Stomach smooth muscle (tissue), 2 donors: Measurements from ENCODE around the gene PRSS33.

Experiments used
- H3K27ac ChIP-seq: one replicate; pipeline ENCODE4 v1.7.0; 2013; ENCODE audit warnings: mild to moderate bottlenecking, low read length, inconsistent platforms
- H3K27me3 ChIP-seq, 2 donors: one replicate each; pipeline ENCODE4 v1.7.0; 2013; ENCODE audit warnings: low read length in 2 of 2; ENCODE audit not compliant: insufficient read depth in 2 of 2, control insufficient read depth in 1 of 2
- H3K36me3 ChIP-seq, 2 donors: one replicate each; pipeline ENCODE4 v1.7.0; 2013; ENCODE audit warnings: low read length in 2 of 2; ENCODE audit not compliant: control insufficient read depth in 2 of 2, insufficient read depth in 2 of 2
- H3K4me1 ChIP-seq: one replicate; pipeline ENCODE4 v1.7.0; 2013; ENCODE audit warnings: low read length; ENCODE audit not compliant: control insufficient read depth, insufficient read depth
- H3K4me3 ChIP-seq, 2 donors: one replicate each; pipeline ENCODE4 v1.7.0; 2013; ENCODE audit warnings: low read length in 2 of 2
- H3K9ac ChIP-seq, 2 donors: one replicate each; pipeline ENCODE4 v1.7.0; 2013; ENCODE audit warnings: low read length in 2 of 2, mild to moderate bottlenecking in 1 of 2
- H3K9me3 ChIP-seq, 2 donors: one replicate each; pipeline ENCODE4 v1.7.0; 2013; ENCODE audit warnings: low read length in 2 of 2; ENCODE audit not compliant: control insufficient read depth in 2 of 2
- donor health status: healthy.
- donor health status: Pancreatic carcinoma.

The PRSS33 gene

GRCh38 chr16:2767891-2768290, 19.5 kb downstream of the PRSS33 start:
- H3K4me1 ChIP-seq, result peaks cover 20% of the 10 kb centered on the region
- no peaks in the 10 kb centered on the region for H3K27me3 ChIP-seq
- no peak overlapping the region for H3K9ac ChIP-seq
- no peak overlapping the region for H3K4me3 ChIP-seq
- peaks cover 87 to 92% of the 10 kb centered on the region in 2 donors for H3K36me3 ChIP-seq
- H3K9me3 ChIP-seq, result no peaks in the 10 kb centered on the region
- H3K27ac ChIP-seq, result no peak overlapping the region

DNA sequence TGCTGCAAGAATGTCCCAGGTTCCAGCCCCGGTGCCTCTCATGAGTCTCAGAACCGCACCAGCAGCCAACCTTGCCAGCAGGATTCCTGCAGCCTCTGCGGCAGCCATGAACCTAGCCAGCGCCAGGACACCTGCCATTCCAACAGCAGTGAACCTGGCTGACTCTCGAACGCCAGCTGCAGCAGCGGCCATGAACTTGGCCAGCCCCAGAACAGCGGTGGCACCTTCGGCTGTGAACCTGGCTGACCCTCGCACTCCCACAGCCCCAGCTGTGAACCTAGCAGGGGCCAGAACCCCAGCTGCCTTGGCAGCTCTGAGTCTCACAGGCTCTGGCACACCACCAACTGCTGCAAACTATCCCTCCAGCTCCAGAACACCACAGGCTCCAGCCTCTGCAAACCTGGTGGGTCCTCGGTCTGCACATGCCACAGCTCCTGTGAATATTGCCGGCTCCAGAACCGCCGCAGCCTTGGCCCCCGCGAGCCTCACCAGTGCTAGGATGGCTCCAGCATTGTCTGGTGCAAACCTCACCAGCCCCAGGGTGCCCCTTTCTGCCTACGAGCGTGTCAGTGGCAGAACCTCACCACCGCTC, 20.1 kb downstream of the PRSS33 start:
- Histone ChIP-seq H3K4me1 (peaks cover 19% of the 10 kb centered on the region), H3K9me3 (no peaks in the 10 kb centered on the region), H3K36me3 (peaks cover 91 to 94% of the 10 kb centered on the region in 2 donors), H3K27ac (no peak overlapping the region), H3K27me3 (no peaks in the 10 kb centered on the region), H3K4me3 (no peak overlapping the region), H3K9ac (no peak overlapping the region)

DNA sequence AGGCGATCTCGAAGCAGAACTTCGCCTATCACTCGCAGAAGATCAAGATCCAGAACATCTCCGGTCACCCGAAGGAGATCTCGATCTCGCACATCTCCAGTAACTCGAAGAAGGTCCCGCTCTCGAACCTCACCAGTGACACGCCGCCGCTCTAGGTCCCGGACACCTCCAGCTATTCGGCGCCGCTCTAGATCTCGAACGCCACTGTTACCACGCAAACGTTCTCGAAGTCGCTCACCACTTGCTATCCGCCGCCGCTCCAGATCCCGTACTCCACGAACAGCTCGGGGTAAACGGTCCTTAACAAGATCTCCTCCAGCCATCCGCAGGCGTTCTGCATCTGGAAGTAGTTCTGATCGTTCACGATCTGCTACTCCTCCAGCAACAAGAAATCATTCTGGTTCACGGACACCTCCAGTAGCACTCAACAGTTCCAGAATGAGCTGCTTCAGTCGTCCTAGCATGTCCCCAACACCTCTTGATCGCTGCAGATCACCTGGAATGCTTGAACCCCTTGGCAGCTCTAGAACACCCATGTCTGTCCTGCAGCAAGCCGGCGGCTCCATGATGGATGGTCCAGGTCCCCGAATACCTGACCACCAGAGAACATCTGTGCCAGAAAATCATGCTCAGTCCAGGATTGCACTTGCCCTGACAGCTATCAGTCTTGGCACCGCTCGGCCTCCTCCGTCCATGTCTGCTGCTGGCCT, 20.8 kb downstream of the PRSS33 start:
- Histone ChIP-seq H3K27ac (no peak overlapping the region), H3K36me3 (peaks cover 92 to 96% of the 10 kb centered on the region in 2 donors), H3K4me3 (no peak overlapping the region), H3K9me3 (no peaks in the 10 kb centered on the region), H3K4me1 (peaks cover 18% of the 10 kb centered on the region), H3K27me3 (no peaks in the 10 kb centered on the region), H3K9ac (no peak overlapping the region)

DNA sequence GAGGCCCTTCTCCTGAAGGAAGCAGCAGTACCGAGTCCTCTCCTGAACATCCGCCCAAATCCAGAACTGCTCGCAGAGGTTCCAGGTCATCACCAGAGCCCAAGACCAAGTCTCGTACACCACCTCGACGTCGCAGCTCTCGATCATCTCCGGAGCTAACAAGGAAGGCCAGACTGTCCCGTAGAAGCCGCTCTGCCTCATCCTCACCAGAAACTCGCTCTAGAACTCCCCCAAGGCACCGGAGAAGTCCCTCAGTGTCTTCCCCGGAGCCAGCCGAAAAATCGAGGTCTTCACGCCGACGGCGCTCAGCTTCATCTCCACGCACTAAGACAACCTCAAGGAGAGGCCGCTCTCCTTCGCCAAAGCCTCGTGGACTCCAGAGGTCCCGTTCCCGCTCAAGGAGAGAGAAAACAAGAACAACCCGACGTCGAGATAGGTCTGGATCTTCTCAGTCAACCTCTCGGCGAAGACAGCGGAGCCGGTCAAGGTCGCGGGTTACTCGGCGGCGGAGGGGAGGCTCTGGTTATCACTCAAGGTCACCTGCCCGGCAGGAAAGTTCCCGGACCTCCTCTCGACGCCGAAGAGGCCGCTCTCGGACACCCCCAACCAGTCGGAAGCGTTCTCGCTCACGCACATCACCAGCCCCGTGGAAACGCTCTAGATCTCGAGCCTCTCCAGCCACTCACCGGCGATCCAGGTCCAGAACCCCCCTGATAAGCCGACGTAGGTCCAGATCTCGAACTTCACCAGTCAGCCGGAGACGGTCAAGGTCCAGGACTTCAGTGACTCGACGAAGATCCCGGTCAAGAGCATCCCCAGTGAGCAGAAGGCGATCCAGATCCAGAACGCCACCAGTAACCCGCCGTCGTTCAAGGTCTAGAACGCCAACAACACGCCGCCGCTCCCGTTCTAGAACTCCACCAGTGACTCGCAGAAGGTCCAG, 21.6 kb downstream of the PRSS33 start:
- H3K36me3 ChIP-seq, result peaks cover 92 to 94% of the 10 kb centered on the region in 2 donors

GRCh38 chr16:2764718-2765117, 22.6 kb downstream of the PRSS33 start:
- no peak overlapping the region for H3K4me3 ChIP-seq
- H3K27ac ChIP-seq, result no peak overlapping the region
- H3K4me1 ChIP-seq, result peaks cover 9% of the 10 kb centered on the region
- peaks cover 90 to 93% of the 10 kb centered on the region in 2 donors for H3K36me3 ChIP-seq
- H3K9me3 ChIP-seq, result no peaks in the 10 kb centered on the region
- H3K27me3 ChIP-seq, result no peaks in the 10 kb centered on the region
- H3K9ac ChIP-seq, result no peak overlapping the region

More for the DNA sequence above, 21.6 kb downstream of the PRSS33 start:
- no peaks in the 10 kb centered on the region for H3K9me3 ChIP-seq
- no peaks in the 10 kb centered on the region for H3K27me3 ChIP-seq
- H3K4me3 ChIP-seq, result no peak overlapping the region
- H3K4me1 ChIP-seq, result peaks cover 16% of the 10 kb centered on the region
- no peak overlapping the region for H3K27ac ChIP-seq
- no peak overlapping the region for H3K9ac ChIP-seq

DNA sequence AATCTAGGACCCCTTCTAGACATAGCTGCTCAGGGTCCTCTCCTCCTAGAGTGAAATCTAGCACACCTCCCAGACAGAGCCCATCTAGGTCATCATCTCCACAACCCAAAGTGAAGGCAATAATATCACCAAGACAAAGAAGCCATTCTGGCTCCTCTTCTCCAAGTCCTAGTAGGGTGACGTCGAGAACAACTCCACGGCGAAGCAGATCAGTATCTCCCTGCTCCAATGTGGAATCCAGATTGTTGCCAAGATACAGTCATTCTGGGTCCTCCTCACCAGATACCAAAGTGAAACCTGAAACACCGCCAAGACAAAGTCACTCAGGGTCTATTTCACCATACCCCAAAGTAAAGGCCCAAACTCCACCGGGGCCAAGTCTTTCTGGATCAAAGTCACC, 24.2 kb downstream of the PRSS33 start:
- H3K9me3 ChIP-seq, result no peaks in the 10 kb centered on the region
- peaks cover 3% of the 10 kb centered on the region for H3K4me1 ChIP-seq
- H3K9ac ChIP-seq, result no peak overlapping the region
- peaks cover 89 to 95% of the 10 kb centered on the region in 2 donors for H3K36me3 ChIP-seq
- H3K27me3 ChIP-seq, result no peaks in the 10 kb centered on the region
- no peak overlapping the region for H3K27ac ChIP-seq
- H3K4me3 ChIP-seq, result no peak overlapping the region

DNA sequence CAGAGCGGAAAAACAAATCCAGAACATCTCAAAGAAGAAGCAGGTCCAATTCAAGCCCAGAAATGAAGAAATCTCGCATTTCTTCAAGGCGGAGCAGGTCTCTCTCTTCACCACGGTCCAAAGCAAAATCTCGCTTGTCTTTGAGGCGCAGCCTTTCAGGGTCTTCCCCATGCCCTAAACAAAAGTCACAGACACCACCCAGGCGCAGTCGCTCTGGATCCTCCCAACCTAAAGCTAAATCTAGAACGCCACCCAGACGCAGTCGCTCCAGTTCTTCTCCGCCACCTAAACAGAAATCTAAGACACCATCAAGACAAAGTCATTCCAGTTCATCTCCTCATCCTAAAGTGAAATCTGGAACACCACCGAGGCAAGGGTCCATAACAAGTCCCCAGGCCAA, 24.6 kb downstream of the PRSS33 start:
- no peak overlapping the region for H3K4me3 ChIP-seq
- H3K9me3 ChIP-seq, result no peaks in the 10 kb centered on the region
- H3K4me1 ChIP-seq, result peaks cover 3% of the 10 kb centered on the region
- H3K9ac ChIP-seq, result no peak overlapping the region
- peaks cover 89 to 95% of the 10 kb centered on the region in 2 donors for H3K36me3 ChIP-seq
- no peaks in the 10 kb centered on the region for H3K27me3 ChIP-seq
- no peak overlapping the region for H3K27ac ChIP-seq

- Histone ChIP-seq H3K27me3 (no peaks in the 10 kb centered on the region), H3K36me3 (peaks cover 86 to 94% of the 10 kb centered on the region in 2 donors)
These were observed 25.3 kb downstream of the PRSS33 start for GRCh38 chr16:2761886-2762583.

GRCh38 chr16:2761472-2761871, 25.9 kb downstream of the PRSS33 start:
- no peaks in the 10 kb centered on the region for H3K27me3 ChIP-seq
- H3K4me1 ChIP-seq, result peaks cover 2% of the 10 kb centered on the region
- no peak overlapping the region for H3K4me3 ChIP-seq
- peaks cover 83 to 89% of the 10 kb centered on the region in 2 donors for H3K36me3 ChIP-seq
- H3K27ac ChIP-seq, result no peak overlapping the region
- H3K9ac ChIP-seq, result no peak overlapping the region
- H3K9me3 ChIP-seq, result no peaks in the 10 kb centered on the region

More at GRCh38 chr16:2761886-2762583, 25.3 kb downstream of the PRSS33 start:
- H3K9ac ChIP-seq, result no peak overlapping the region
- no peak overlapping the region for H3K4me3 ChIP-seq
- no peaks in the 10 kb centered on the region for H3K9me3 ChIP-seq
- H3K27ac ChIP-seq, result no peak overlapping the region
- H3K4me1 ChIP-seq, result peaks cover 2% of the 10 kb centered on the region

GRCh38 chr16:2757344-2757743, 30.0 kb downstream of the PRSS33 start:
- Histone ChIP-seq H3K4me3 (no peak overlapping the region), H3K4me1 (peaks cover 28% of the 10 kb centered on the region), H3K27ac (no peak overlapping the region), H3K9ac (no peak overlapping the region), H3K36me3 (peaks cover 50 to 51% of the 10 kb centered on the region in 2 donors), H3K9me3 (no peaks in the 10 kb centered on the region), H3K27me3 (no peaks in the 10 kb centered on the region)
